ENCODE measurements around the gene LRCH4. TPM values are rescaled to one million over a fixed set of nuclear protein-coding genes. Genes with fewer than 3 reads are reported as not detected.

LRCH4 gene
- polyA plus RNA-seq, 1 experiment: 11.3 TPM

GRCh38 chr7:100627238-100627549 is 41.3 kb upstream of the LRCH4 start:
- no peaks in the 10 kb centered on the region for H3K9me3 ChIP-seq (ENCODE audit: control insufficient read depth, insufficient read depth, low read length)
- DNase-seq (ENCODE audit: low read depth, low spot score): no peak
- TF ChIP-seq, protein P1, sequence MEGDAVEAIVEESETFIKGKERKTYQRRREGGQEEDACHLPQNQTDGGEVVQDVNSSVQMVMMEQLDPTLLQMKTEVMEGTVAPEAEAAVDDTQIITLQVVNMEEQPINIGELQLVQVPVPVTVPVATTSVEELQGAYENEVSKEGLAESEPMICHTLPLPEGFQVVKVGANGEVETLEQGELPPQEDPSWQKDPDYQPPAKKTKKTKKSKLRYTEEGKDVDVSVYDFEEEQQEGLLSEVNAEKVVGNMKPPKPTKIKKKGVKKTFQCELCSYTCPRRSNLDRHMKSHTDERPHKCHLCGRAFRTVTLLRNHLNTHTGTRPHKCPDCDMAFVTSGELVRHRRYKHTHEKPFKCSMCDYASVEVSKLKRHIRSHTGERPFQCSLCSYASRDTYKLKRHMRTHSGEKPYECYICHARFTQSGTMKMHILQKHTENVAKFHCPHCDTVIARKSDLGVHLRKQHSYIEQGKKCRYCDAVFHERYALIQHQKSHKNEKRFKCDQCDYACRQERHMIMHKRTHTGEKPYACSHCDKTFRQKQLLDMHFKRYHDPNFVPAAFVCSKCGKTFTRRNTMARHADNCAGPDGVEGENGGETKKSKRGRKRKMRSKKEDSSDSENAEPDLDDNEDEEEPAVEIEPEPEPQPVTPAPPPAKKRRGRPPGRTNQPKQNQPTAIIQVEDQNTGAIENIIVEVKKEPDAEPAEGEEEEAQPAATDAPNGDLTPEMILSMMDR (IDR thresholded peaks at IDR 0.05; ENCODE audit: low read depth, low read length): no peak
- ChIA-PET CTCF (interaction anchor here (1.0 to 1.3 kb wide), 2 partner anchors 17 to 99 kb away, joined by 3 read pairs; no protein-coding TSS in a partner anchor), POLR2A (interaction anchor here (1.2 to 1.5 kb wide), 2 partner anchors 15 to 41 kb away, joined by 3 to 7 read pairs; partner anchors contain the start of genes FBXO24, LRCH4 and MOSPD3)
- H3K27me3 ChIP-seq (ENCODE audit: control insufficient read depth, insufficient read depth, low read length): no peaks in the 10 kb centered on the region
- no peak overlapping the region for H3K4me3 ChIP-seq (ENCODE audit: low read depth, low read length)
- no peak overlapping the region for H3K27ac ChIP-seq (ENCODE audit: low read depth, low read length)

- Histone ChIP-seq H3K27me3 (ENCODE audit: control insufficient read depth, insufficient read depth, low read length) (no peaks in the 10 kb centered on the region), H3K27ac (ENCODE audit: low read depth, low read length) (no peak overlapping the region), H3K9me3 (ENCODE audit: control insufficient read depth, insufficient read depth, low read length) (no peaks in the 10 kb centered on the region), H3K4me3 (ENCODE audit: low read depth, low read length) (peak overlapping the region; percentile 53)
- peak; percentile 59 for DNase-seq (ENCODE audit: low read depth, low spot score)
- ChIA-PET POLR2A (interaction anchor here (0.5 to 1.5 kb wide), 4 partner anchors 14 to 79 kb away, joined by 3 to 7 read pairs (median 6); partner anchors contain the start of genes FBXO24, LRCH4, MOSPD3 and PCOLCE), CTCF (interaction anchor here (1.0 to 1.3 kb wide), 2 partner anchors 17 to 99 kb away, joined by 3 read pairs; no protein-coding TSS in a partner anchor)
- TF ChIP-seq, protein P1 (IDR thresholded peaks at IDR 0.05; ENCODE audit: low read depth, low read length): no peak
Measured at GRCh38 chr7:100626530-100627237, 40.8 kb upstream of the LRCH4 start.

GRCh38 chr7:100626055-100626454 is 40.1 kb upstream of the LRCH4 start:
- Histone ChIP-seq H3K9me3 (ENCODE audit: control insufficient read depth, insufficient read depth, low read length) (no peaks in the 10 kb centered on the region), H3K27ac (ENCODE audit: low read depth, low read length) (no peak overlapping the region), H3K27me3 (ENCODE audit: control insufficient read depth, insufficient read depth, low read length) (no peaks in the 10 kb centered on the region), H3K4me3 (ENCODE audit: low read depth, low read length) (peak overlapping the region; percentile 53)
- POLR2A ChIA-PET: interaction anchor here (0.5 to 1.5 kb wide), 4 partner anchors 14 to 80 kb away, joined by 3 to 7 read pairs (median 6); partner anchors contain the start of genes FBXO24, LRCH4, MOSPD3 and PCOLCE
- no peak for DNase-seq (ENCODE audit: low read depth, low spot score)
- CTCF ChIA-PET: interaction anchor here (1.0 kb wide), 1 partner anchor 100 kb away, joined by 3 read pairs; no protein-coding TSS in a partner anchor
- TF ChIP-seq, protein P1 (IDR thresholded peaks at IDR 0.05; ENCODE audit: low read depth, low read length): no peak

DNA sequence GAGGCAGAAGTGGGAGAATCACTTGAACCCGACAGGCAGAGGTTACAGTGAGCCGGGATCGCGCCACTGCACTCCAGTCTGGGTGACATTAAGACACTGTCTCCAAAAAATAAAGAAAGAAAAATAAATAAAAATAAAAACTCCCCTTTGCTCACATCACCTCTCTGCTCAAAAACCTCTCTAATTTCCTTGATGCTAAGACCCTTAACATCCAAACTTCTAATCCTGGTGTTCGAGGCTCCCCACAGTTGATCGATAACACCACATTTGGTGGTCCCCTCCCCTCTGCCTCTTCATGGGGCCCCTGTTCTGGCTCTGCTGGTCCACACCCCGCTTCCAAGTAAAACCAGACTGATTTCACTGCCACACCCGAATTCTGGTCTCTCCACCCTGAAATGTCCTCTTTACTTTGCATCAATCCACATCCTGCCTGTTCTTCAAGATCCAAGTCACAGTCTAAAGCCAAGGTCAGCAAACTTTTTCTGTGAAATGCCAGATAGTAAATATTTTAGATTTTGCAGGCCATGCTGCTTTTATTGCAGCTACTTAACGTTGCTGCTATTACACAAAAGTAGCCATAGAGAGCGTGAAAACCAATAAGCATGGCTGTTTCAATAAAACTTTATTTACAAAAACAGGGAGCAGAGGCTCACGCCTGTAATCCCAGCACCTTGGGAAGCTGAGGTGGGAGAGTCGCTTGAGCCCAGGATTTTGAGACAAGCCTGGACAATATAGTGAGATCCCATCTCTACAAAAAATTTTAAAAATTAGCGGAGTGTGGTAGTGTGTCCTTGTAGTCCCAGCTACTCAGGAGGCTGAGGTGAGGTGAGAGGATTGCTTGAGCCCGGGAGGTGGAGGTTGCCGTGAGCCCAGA is 38.3 kb upstream of the LRCH4 start:
- Histone ChIP-seq H3K4me3 (ENCODE audit: low read depth, low read length) (no peak overlapping the region), H3K27me3 (ENCODE audit: control insufficient read depth, insufficient read depth, low read length) (no peaks in the 10 kb centered on the region), H3K27ac (ENCODE audit: low read depth, low read length) (no peak overlapping the region), H3K9me3 (ENCODE audit: control insufficient read depth, insufficient read depth, low read length) (no peaks in the 10 kb centered on the region)
- CTCF ChIA-PET: no interaction called here
- TF ChIP-seq, protein P1 (IDR thresholded peaks at IDR 0.05; ENCODE audit: low read depth, low read length): no peak
- POLR2A ChIA-PET: no interaction called here
- no peak for DNase-seq (ENCODE audit: low read depth, low spot score)
